Subcutaneous abdominal adipose tissue (tissue), 5 donors: ENCODE measurements around the gene SALL2.

ENCODE experiments used
- H3K27ac ChIP-seq: one replicate; pipeline ENCODE4 v1.7.0; 2013; ENCODE audit warnings: low read depth, mild to moderate bottlenecking, inconsistent platforms, low read length, moderate library complexity
- H3K27me3 ChIP-seq, 5 donors: one replicate each; pipeline ENCODE4 v1.7.0; 2013; ENCODE audit warnings: low read length in 5 of 5, inconsistent platforms in 1 of 5; ENCODE audit not compliant: control insufficient read depth in 5 of 5, insufficient read depth in 4 of 5
- H3K36me3 ChIP-seq, 5 donors: one replicate each; pipeline ENCODE4 v1.7.0; 2013; ENCODE audit warnings: low read length in 5 of 5; ENCODE audit not compliant: control insufficient read depth in 5 of 5, insufficient read depth in 5 of 5
- H3K4me1 ChIP-seq, 5 donors: one replicate each; pipeline ENCODE4 v1.7.0; 2013; ENCODE audit warnings: low read length in 5 of 5, mild to moderate bottlenecking in 3 of 5, moderate library complexity in 1 of 5; ENCODE audit not compliant: control insufficient read depth in 5 of 5, insufficient read depth in 5 of 5
- H3K4me3 ChIP-seq, 5 donors: one replicate each; pipeline ENCODE4 v1.7.0; 2013; ENCODE audit warnings: low read length in 5 of 5, low read depth in 1 of 5
- H3K9ac ChIP-seq, 5 donors: one replicate each; pipeline ENCODE4 v1.7.0; 2013; ENCODE audit warnings: low read length in 5 of 5, mild to moderate bottlenecking in 4 of 5, moderate library complexity in 3 of 5
- H3K9me3 ChIP-seq, 5 donors: one replicate each; pipeline ENCODE4 v1.7.0; 2013; ENCODE audit warnings: low read length in 5 of 5; ENCODE audit not compliant: control insufficient read depth in 5 of 5
- donor health status: healthy.
- donor health status: healthy.
- donor health status: healthy.
- donor health status: healthy.
- donor health status: healthy.

Gene SALL2

DNA sequence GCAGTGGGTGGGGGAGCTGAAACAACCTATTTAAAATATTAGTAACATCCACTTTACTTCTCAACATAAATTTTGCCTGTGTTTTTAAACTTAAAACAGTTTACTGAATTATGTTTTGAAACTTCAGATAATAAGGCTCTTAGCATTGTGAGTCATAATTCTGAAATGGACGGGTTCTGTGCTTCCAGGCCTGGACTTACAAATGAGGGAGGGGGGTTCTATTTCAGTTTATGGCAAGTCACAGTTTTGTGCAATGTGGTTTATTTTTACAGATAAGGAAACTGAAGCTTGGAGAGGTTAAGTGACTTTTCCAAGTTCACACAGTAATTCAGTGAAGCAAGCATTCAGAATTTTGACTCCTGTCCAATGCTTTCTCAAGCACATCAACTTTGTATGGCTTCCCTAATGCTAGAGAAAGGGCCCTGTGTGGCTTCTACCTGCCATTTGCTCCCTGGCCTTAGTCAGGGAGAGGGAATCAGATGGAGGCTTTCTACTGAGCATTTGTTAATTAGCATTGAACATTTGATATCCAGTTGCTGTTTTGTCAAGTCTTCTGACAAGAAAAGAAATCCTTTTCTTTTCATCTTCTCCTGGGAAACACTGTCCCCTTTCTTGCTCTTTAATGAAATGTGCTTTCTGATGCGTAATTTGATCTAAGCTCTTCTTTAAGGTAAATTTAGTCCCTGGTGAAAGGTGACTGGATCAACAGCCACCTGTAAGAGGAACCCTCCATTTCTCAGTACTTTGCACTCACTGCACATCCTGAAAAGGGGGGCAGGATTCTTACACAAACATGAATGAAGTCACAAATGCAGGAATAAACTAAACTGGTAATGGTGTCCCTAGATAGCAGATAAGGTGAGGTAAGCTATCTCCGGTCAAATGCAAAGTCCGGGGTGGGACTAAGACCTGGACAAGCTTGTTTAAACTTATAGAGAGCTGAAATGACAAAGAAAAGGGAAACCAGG lies 2.5 kb upstream of the SALL2 start:
- peaks cover 0 to 3% (median 0%) of the 10 kb centered on the region in 5 donors for H3K27me3 ChIP-seq
- H3K4me3 ChIP-seq: no peak overlapping the region
- H3K36me3 ChIP-seq: no peaks in the 10 kb centered on the region
- H3K4me1 ChIP-seq: peaks cover 0 to 14% (median 12%) of the 10 kb centered on the region in 5 donors
- H3K9me3 ChIP-seq: no peaks in the 10 kb centered on the region
- H3K27ac ChIP-seq: no peak overlapping the region
- H3K9ac ChIP-seq: no peak overlapping the region

GRCh38 chr14:21527318-21527679 lies 1.2 kb upstream of the SALL2 start:
- Histone ChIP-seq H3K36me3 (no peaks in the 10 kb centered on the region), H3K9ac (no peak overlapping the region), H3K9me3 (no peaks in the 10 kb centered on the region), H3K27me3 (peaks cover 0 to 3% (median 0%) of the 10 kb centered on the region in 5 donors), H3K4me1 (peaks cover 0 to 14% (median 12%) of the 10 kb centered on the region in 5 donors), H3K4me3 (no peak overlapping the region), H3K27ac (no peak overlapping the region)

GRCh38 chr14:21526672-21527317 lies 649 bp upstream of the SALL2 start:
- H3K4me3 ChIP-seq: peak overlapping the region; percentile 70 to 73 (median 73)
- H3K36me3 ChIP-seq: no peaks in the 10 kb centered on the region
- H3K27me3 ChIP-seq: peaks cover 0 to under 1% (median 0%) of the 10 kb centered on the region in 5 donors
- H3K9ac ChIP-seq: peak overlapping the region in 2 of 5 donors; percentile 66 to 68
- H3K4me1 ChIP-seq: peaks cover 0 to 14% (median 12%) of the 10 kb centered on the region in 5 donors
- H3K9me3 ChIP-seq: no peaks in the 10 kb centered on the region
- no peak overlapping the region for H3K27ac ChIP-seq

DNA sequence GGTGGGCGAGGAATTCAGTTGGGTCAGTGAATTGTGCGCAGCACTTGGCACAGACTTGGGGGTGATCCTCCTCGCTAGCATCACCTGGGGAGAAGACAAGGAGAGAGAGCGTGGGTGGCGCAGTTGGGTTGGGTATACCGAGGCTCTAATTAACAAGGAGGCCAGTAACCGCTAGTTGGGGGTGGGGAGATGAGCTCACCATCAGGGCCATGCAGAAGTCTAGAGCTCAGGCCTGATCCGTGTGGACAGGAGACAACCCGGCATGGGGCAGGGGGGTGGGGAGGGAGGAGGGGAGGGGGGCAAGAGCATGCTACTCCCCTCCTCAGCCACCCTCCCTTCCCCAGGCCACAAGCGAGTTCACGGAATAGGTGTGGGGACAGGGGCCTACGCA lies 580 bp downstream of the SALL2 start:
- Histone ChIP-seq H3K27ac (no peak overlapping the region), H3K36me3 (no peaks in the 10 kb centered on the region), H3K9me3 (no peaks in the 10 kb centered on the region), H3K27me3 (no peaks in the 10 kb centered on the region), H3K4me3 (peak overlapping the region; percentile 70 to 73 (median 73)), H3K9ac (no peak overlapping the region), H3K4me1 (peaks cover 0 to 18% (median 12%) of the 10 kb centered on the region in 5 donors)

DNA sequence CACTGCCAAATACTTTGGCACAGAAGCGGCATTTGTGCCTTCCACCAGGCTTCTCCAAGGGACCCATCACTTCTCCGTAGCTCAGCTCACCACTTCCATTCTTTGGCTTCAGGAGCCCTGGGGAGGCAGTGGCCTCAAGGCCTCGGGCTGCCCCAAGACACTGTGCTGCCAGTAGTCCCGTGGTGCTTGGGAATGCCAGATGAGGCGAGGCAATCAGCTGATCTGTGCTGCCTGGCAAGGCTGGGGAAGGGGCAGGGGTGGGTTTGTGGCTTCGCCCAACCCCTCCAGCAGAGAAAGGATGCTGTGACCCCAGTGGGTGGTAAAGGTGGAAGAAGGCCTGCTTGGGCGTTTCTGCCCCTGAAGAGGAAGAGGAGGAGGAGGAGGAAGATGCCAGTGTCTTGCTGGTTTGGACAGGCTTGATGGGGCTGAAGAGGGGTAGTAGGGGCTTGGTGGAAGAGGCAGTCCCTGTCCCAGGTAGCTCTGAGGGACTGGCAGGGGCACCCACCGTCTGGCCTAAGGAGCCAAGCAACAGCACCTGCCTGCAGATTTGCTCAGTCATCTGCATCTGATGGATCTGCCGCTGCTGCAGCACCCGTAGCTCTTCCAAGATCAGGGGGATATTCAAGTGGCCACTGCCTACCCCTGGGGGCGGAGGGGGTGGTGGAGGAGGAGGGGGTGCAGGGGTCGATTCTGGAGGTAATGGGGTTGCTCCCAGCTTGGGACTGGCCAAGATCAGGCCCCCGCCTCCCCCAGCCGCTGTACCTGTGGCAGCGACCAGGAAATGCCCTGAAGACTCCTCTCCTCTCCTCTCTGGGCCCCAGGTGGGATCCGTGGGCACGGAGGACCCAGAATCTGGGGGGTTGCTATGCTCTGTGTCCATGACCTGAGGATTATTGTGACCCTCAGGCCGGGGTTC lies 1.3 kb downstream of the SALL2 start:
- Histone ChIP-seq H3K36me3 (no peaks in the 10 kb centered on the region), H3K4me1 (peaks cover 0 to 18% (median 12%) of the 10 kb centered on the region in 5 donors), H3K4me3 (peak overlapping the region in 2 of 5 donors; percentile 73), H3K9me3 (no peaks in the 10 kb centered on the region), H3K9ac (no peak overlapping the region), H3K27me3 (no peaks in the 10 kb centered on the region), H3K27ac (no peak overlapping the region)

DNA sequence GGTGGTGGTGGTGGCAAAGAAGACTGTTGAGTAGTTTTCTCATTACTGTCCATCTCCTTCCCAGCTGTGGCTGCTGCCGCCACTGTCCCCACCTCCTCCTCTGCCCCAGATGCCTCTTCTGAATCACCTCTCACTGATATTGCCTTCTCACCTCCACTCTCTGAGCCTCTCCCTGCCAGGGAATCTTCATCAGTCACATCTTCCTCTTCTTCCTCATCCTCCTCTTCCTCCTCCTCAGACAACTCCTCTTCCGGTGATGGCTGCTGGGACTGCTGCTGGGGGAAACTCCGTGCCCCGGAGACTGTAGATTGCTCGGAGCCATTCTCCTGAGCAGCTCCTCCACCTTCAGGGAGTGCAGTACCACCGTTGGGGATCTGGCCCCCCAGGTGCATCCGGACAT lies 2.9 kb downstream of the SALL2 start:
- no peaks in the 10 kb centered on the region for H3K9me3 ChIP-seq
- H3K4me3 ChIP-seq: no peak overlapping the region
- H3K27me3 ChIP-seq: no peaks in the 10 kb centered on the region
- H3K27ac ChIP-seq: no peak overlapping the region
- H3K36me3 ChIP-seq: no peaks in the 10 kb centered on the region
- peaks cover 0 to 18% (median 12%) of the 10 kb centered on the region in 5 donors for H3K4me1 ChIP-seq
- H3K9ac ChIP-seq: no peak overlapping the region

DNA sequence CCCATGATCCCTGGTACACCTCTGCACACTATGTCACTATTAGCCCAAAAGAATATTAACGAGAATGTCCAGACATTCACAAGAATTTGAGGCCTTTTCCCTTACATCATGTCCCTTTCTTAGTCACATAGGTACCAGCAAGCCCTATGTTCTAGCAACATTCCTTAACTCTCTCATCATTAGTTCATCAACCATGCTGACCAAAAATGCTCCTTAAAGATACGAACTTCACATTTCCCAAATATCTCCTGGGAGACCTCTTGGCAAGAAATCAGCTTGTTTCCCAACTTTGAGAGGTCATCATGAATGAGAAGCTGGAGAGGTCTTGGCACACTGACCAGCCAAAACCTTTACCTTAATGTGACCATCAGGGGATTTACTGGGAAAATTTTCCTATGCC lies 4.6 kb downstream of the SALL2 start:
- no peak overlapping the region for H3K27ac ChIP-seq
- no peaks in the 10 kb centered on the region for H3K36me3 ChIP-seq
- H3K9me3 ChIP-seq: no peaks in the 10 kb centered on the region
- no peaks in the 10 kb centered on the region for H3K27me3 ChIP-seq
- peaks cover 0 to 11% (median 6%) of the 10 kb centered on the region in 5 donors for H3K4me1 ChIP-seq
- H3K4me3 ChIP-seq: no peak overlapping the region
- H3K9ac ChIP-seq: peak overlapping the region in 1 of 5 donors; percentile 21

GRCh38 chr14:21520767-21521166 lies 5.4 kb downstream of the SALL2 start:
- no peak overlapping the region for H3K27ac ChIP-seq

DNA sequence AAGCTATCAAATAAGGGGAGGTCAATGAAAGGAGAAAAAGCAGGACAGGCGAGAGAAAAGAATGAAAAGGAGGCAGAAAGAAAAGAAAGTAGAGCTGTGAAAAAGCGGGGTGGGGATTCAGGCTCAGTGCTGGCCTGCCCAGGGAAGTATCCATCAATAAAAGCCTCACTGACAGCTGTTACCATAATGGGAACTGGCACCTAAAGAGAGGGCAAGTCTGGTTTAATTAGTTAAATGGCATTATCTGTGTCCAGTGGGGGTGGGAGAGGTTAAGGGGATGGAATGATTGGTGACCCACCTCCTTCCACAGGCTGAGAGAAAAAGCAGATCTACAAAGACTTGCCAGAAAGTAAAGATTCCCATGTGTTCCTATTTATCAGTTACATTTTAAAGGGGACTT lies 7.4 kb downstream of the SALL2 start:
- Histone ChIP-seq H3K36me3 (no peaks in the 10 kb centered on the region), H3K27ac (no peak overlapping the region), H3K27me3 (peaks cover 0 to 3% (median 0%) of the 10 kb centered on the region in 5 donors), H3K9ac (no peak overlapping the region), H3K4me1 (peaks cover 0 to 4% (median 0%) of the 10 kb centered on the region in 5 donors), H3K4me3 (no peak overlapping the region), H3K9me3 (no peaks in the 10 kb centered on the region)

More at GRCh38 chr14:21520767-21521166, 5.4 kb downstream of the SALL2 start:
- Histone ChIP-seq H3K9ac (no peak overlapping the region), H3K27me3 (peaks cover 0 to 3% (median 0%) of the 10 kb centered on the region in 5 donors), H3K4me1 (peaks cover 0 to 4% (median 4%) of the 10 kb centered on the region in 5 donors), H3K36me3 (no peaks in the 10 kb centered on the region), H3K4me3 (no peak overlapping the region), H3K9me3 (no peaks in the 10 kb centered on the region)
